Gastrocnemius medialis (tissue), 4 donors: Measurements from ENCODE around the gene CADM2. TPM values are rescaled to one million over a fixed set of nuclear protein-coding genes. Genes with fewer than 3 reads are reported as not detected.

Experiments
- ATAC-seq, 2 donors: fragments of 150-250 bp; one replicate each; pipeline ENCODE4 v1.9.1; 2016
- DNase-seq, 2 donors: peaks; one replicate each; pipeline ENCODE4 v3.0.0-alpha.2; 2019
- H3K27ac ChIP-seq, 4 donors: fragments of 200-600 bp; sonication (generic); 1 replicate in 1 of 4; 2 replicates in 3 of 4; pipeline ENCODE4 v1.5.1; 2016 to 2018; ENCODE audit warnings: mild to moderate bottlenecking in 2 of 4, moderate library complexity in 1 of 4
- H3K27me3 ChIP-seq, 3 donors: fragments of 200-600 bp; sonication (generic) in 2 of 3; 1 replicate in 1 of 3; 2 replicates in 2 of 3; pipeline versions ENCODE4 v1.5.1 to v1.6.0; 2016 to 2019; ENCODE audit warnings: mild to moderate bottlenecking in 1 of 3, moderate library complexity in 1 of 3
- H3K36me3 ChIP-seq, 2 donors: fragments of 200-600 bp; sonication (generic) in 1 of 2; one replicate each; pipeline ENCODE4 v1.5.1; 2017 to 2018
- H3K4me1 ChIP-seq, 2 donors: fragments of 200-600 bp; sonication (generic) in 1 of 2; one replicate each; pipeline ENCODE4 v1.5.1; 2016 to 2017; ENCODE audit warnings: mild to moderate bottlenecking in 2 of 2
- H3K4me3 ChIP-seq, 4 donors: fragments of 200-600 bp; sonication (generic) in 3 of 4; 1 replicate in 1 of 4; 2 replicates in 3 of 4; pipeline ENCODE4 v1.5.1; 2016 to 2019; ENCODE audit warnings: mild to moderate bottlenecking in 2 of 4
- H3K9me3 ChIP-seq, 3 donors: fragments of 200-600 bp; sonication (generic) in 2 of 3; 1 replicate in 1 of 3; 2 replicates in 2 of 3; pipeline ENCODE4 v1.5.1; 2016 to 2019
- CTCF ChIP-seq, 5 experiments: fragments of 450-650 bp in 3 of 5; fragments of 200-600 bp in 2 of 5; sonication (generic) in 2 of 5; IDR thresholded peaks in 4 of 5; conservative IDR thresholded peaks in 1 of 5; 1 replicate in 4 of 5; 2 replicates in 1 of 5; pipeline ENCODE4 v1.5.1; 2016 to 2019; ENCODE audit warnings: antibody characterized with exemption in 5 of 5, mild to moderate bottlenecking in 3 of 5, moderate library complexity in 3 of 5
- POLR2A ChIP-seq, 2 donors: fragments of 450-650 bp; IDR thresholded peaks; one replicate each; pipeline ENCODE4 v1.6.1; 2017; ENCODE audit warnings: antibody characterized with exemption in 2 of 2, mild to moderate bottlenecking in 2 of 2, moderate library complexity in 2 of 2
- in situ Hi-C, 4 donors: fragments of 200-750 bp; cut with MboI; loops; one replicate each; pipeline versions ENCODE4 v1.15.0 to v1.8.0; 2017; ENCODE audit warnings: low sequenced_read_pairs in 4 of 4
- intact Hi-C: fragments of 100-400 bp; cut with DNase I; formaldehyde crosslinking; loops from one replicate; pipeline ENCODE4 v1.15.1; 2023; ENCODE audit warnings: low total_unique reads
- total RNA-seq, 4 donors: library from RNA; depleted of rRNA; stranded (reverse); fragments of >200 nt; gene quantifications; one replicate each; pipeline versions ENCODE4 v1.1.0 to v1.2.3, GENCODE V29; 2016

CADM2 gene
- total RNA-seq, 4 donors from 2014 or later: 2.7 to 9.0 (median 6.0) TPM

- Histone ChIP-seq H3K27ac (no peak overlapping the region), H3K4me1 (no peaks in the 10 kb centered on the region), H3K27me3 (no peaks in the 10 kb centered on the region), H3K9me3 (no peaks in the 10 kb centered on the region), H3K4me3 (no peak overlapping the region), H3K36me3 (no peaks in the 10 kb centered on the region)
- intact Hi-C loops (no loop called here), in situ Hi-C loops (no loop called here)
- TF ChIP-seq CTCF (IDR thresholded peaks at IDR 0.05 in 4 of 5, conservative IDR thresholded peaks at IDR 0.05 in 1 of 5): no peak
- no peak for TF ChIP-seq POLR2A (IDR thresholded peaks at IDR 0.05)
- no peak for ATAC-seq
- DNase-seq: no peak
Observed at GRCh38 chr3:85726241-85726640, 767.5 kb downstream of the CADM2 start.

- ATAC-seq (no peak), DNase-seq (no peak)
- Histone ChIP-seq H3K9me3 (no peaks in the 10 kb centered on the region), H3K4me1 (no peaks in the 10 kb centered on the region), H3K4me3 (no peak overlapping the region), H3K27ac (no peak overlapping the region), H3K36me3 (no peaks in the 10 kb centered on the region), H3K27me3 (no peaks in the 10 kb centered on the region)
- intact Hi-C loops: no loop called here
- TF ChIP-seq CTCF (IDR thresholded peaks at IDR 0.05 in 4 of 5, conservative IDR thresholded peaks at IDR 0.05 in 1 of 5) (no peak), POLR2A (IDR thresholded peaks at IDR 0.05) (no peak)
- in situ Hi-C loops: no loop called here
Observed at GRCh38 chr3:85737846-85738245, 779.1 kb downstream of the CADM2 start.

- TF ChIP-seq POLR2A (IDR thresholded peaks at IDR 0.05) (no peak), CTCF (IDR thresholded peaks at IDR 0.05 in 4 of 5, conservative IDR thresholded peaks at IDR 0.05 in 1 of 5) (no peak)
- intact Hi-C loops (no loop called here), in situ Hi-C loops (no loop called here)
- Histone ChIP-seq H3K4me3 (no peak overlapping the region), H3K27me3 (no peaks in the 10 kb centered on the region), H3K27ac (no peak overlapping the region), H3K4me1 (no peaks in the 10 kb centered on the region), H3K9me3 (no peaks in the 10 kb centered on the region), H3K36me3 (no peaks in the 10 kb centered on the region)
- no peak for ATAC-seq
- DNase-seq: no peak
Observed at GRCh38 chr3:85740561-85740960, 781.8 kb downstream of the CADM2 start.

GRCh38 chr3:85758442-85758841, 799.7 kb downstream of the CADM2 start:
- Histone ChIP-seq H3K4me3 (no peak overlapping the region), H3K27me3 (no peaks in the 10 kb centered on the region), H3K4me1 (no peaks in the 10 kb centered on the region), H3K36me3 (no peaks in the 10 kb centered on the region), H3K27ac (no peak overlapping the region), H3K9me3 (no peaks in the 10 kb centered on the region)
- TF ChIP-seq CTCF (IDR thresholded peaks at IDR 0.05 in 4 of 5, conservative IDR thresholded peaks at IDR 0.05 in 1 of 5) (no peak), POLR2A (IDR thresholded peaks at IDR 0.05) (no peak)
- ATAC-seq (no peak), DNase-seq (no peak)
- intact Hi-C loops (no loop called here), in situ Hi-C loops (no loop called here)

- Histone ChIP-seq H3K4me1 (no peaks in the 10 kb centered on the region), H3K27me3 (no peaks in the 10 kb centered on the region), H3K27ac (no peak overlapping the region), H3K36me3 (no peaks in the 10 kb centered on the region), H3K4me3 (no peak overlapping the region), H3K9me3 (no peaks in the 10 kb centered on the region)
- ATAC-seq (no peak), DNase-seq (no peak)
- intact Hi-C loops (no loop called here), in situ Hi-C loops (no loop called here)
- no peak for TF ChIP-seq POLR2A (IDR thresholded peaks at IDR 0.05)
- no peak for TF ChIP-seq CTCF (IDR thresholded peaks at IDR 0.05 in 4 of 5, conservative IDR thresholded peaks at IDR 0.05 in 1 of 5)
Observed at GRCh38 chr3:85760342-85760741, 801.6 kb downstream of the CADM2 start.
